ENCODE results near the gene GRM5.

Gene GRM5

GRCh38 chr11:88623531-88623930 lies 442.3 kb downstream of the GRM5 start:
- DNase-seq (ENCODE audit: low read depth in 1 of 2, low spot score in 1 of 2): no peak

- no peak for DNase-seq (ENCODE audit: low read depth in 1 of 2, low spot score in 1 of 2)
These were observed 445.1 kb downstream of the GRM5 start for GRCh38 chr11:88620568-88621130.

- no peak for DNase-seq (ENCODE audit: low read depth in 1 of 2, low spot score in 1 of 2)
These were observed 446.0 kb downstream of the GRM5 start for GRCh38 chr11:88619656-88620385.

GRCh38 chr11:88619071-88619425 lies 446.7 kb downstream of the GRM5 start:
- no peak for DNase-seq (ENCODE audit: low read depth in 1 of 2, low spot score in 1 of 2)

- DNase-seq (ENCODE audit: low read depth in 1 of 2, low spot score in 1 of 2): no peak
These were observed 447.3 kb downstream of the GRM5 start for GRCh38 chr11:88618327-88619070.

GRCh38 chr11:88617226-88617625 lies 448.6 kb downstream of the GRM5 start:
- no peak for DNase-seq (ENCODE audit: low read depth in 1 of 2, low spot score in 1 of 2)

- DNase-seq (ENCODE audit: low read depth in 1 of 2, low spot score in 1 of 2): no peak
These were observed 461.5 kb downstream of the GRM5 start for GRCh38 chr11:88604260-88604659.

GRCh38 chr11:88603091-88603867 lies 462.5 kb downstream of the GRM5 start:
- DNase-seq (ENCODE audit: low read depth in 1 of 2, low spot score in 1 of 2): no peak

- no peak for DNase-seq (ENCODE audit: low read depth in 1 of 2, low spot score in 1 of 2)
These were observed 468.4 kb downstream of the GRM5 start for GRCh38 chr11:88597387-88597786.

GRCh38 chr11:88596786-88597185 lies 469.0 kb downstream of the GRM5 start:
- no peak for DNase-seq (ENCODE audit: low read depth in 1 of 2, low spot score in 1 of 2)

- DNase-seq (ENCODE audit: low read depth in 1 of 2, low spot score in 1 of 2): no peak
These were observed 471.4 kb downstream of the GRM5 start for GRCh38 chr11:88594274-88594950.

GRCh38 chr11:88590361-88590760 lies 475.4 kb downstream of the GRM5 start:
- DNase-seq (ENCODE audit: low read depth in 1 of 2, low spot score in 1 of 2): no peak

GRCh38 chr11:88583251-88583650 lies 482.5 kb downstream of the GRM5 start:
- no peak for DNase-seq (ENCODE audit: low read depth in 1 of 2, low spot score in 1 of 2)

- no peak for DNase-seq (ENCODE audit: low read depth in 1 of 2, low spot score in 1 of 2)
These were observed 486.3 kb downstream of the GRM5 start for GRCh38 chr11:88579466-88579865.

GRCh38 chr11:88576741-88577140 lies 489.0 kb downstream of the GRM5 start:
- no peak for DNase-seq (ENCODE audit: low read depth in 1 of 2, low spot score in 1 of 2)

GRCh38 chr11:88575916-88576315 lies 489.9 kb downstream of the GRM5 start:
- DNase-seq (ENCODE audit: low read depth in 1 of 2, low spot score in 1 of 2): no peak

GRCh38 chr11:88569342-88569741 lies 496.4 kb downstream of the GRM5 start:
- DNase-seq (ENCODE audit: low read depth in 1 of 2, low spot score in 1 of 2): no peak

- no peak for DNase-seq (ENCODE audit: low read depth in 1 of 2, low spot score in 1 of 2)
These were observed 510.0 kb downstream of the GRM5 start for GRCh38 chr11:88555829-88556202.

GRCh38 chr11:88555018-88555828 lies 510.6 kb downstream of the GRM5 start:
- DNase-seq (ENCODE audit: low read depth in 1 of 2, low spot score in 1 of 2): no peak

- no peak for DNase-seq (ENCODE audit: low read depth in 1 of 2, low spot score in 1 of 2)
These were observed 512.6 kb downstream of the GRM5 start for GRCh38 chr11:88553204-88553603.
